T-helper 1 cell treated with Interleukin-12 subunit alpha and Interleukin-12 subunit beta and Interleukin-4 antibody, amounts not matched to agents 30 μg/mL and 1 μg/mL, for 36 hours (primary cell): ENCODE measurements around the gene RSRC2.
A peak's percentile ranks its signal among the peaks of the same experiment; 100 is the strongest.

Experiments used
- H3K27ac Mint-ChIP-seq: one replicate; pipeline ENCODE4 v1.8.0; 2021; ENCODE audit warnings: mild to moderate bottlenecking, mixed read lengths
- H3K27me3 Mint-ChIP-seq: one replicate; pipeline ENCODE4 v1.8.0; 2021; ENCODE audit warnings: low read depth, mixed read lengths
- H3K36me3 Mint-ChIP-seq: one replicate; pipeline ENCODE4 v1.8.0; 2021; ENCODE audit warnings: low read depth, mixed read lengths
- H3K4me1 Mint-ChIP-seq: one replicate; pipeline ENCODE4 v1.8.0; 2021; ENCODE audit warnings: low read depth, mixed read lengths
- H3K4me3 Mint-ChIP-seq: one replicate; pipeline ENCODE4 v1.8.0; 2021; ENCODE audit warnings: mild to moderate bottlenecking, moderate library complexity, mixed read lengths
- H3K9me3 Mint-ChIP-seq: one replicate; pipeline ENCODE4 v1.8.0; 2021; ENCODE audit warnings: mixed read lengths

RSRC2 gene

GRCh38 chr12:122458105-122459035, 68.4 kb downstream of the RSRC2 start:
- H3K36me3 Mint-ChIP-seq = no peaks in the 10 kb centered on the region
- H3K27ac Mint-ChIP-seq = peak overlapping the region; percentile 80
- peaks cover 19% of the 10 kb centered on the region for H3K4me1 Mint-ChIP-seq
- H3K27me3 Mint-ChIP-seq = no peaks in the 10 kb centered on the region
- H3K4me3 Mint-ChIP-seq = no peak overlapping the region
- no peaks in the 10 kb centered on the region for H3K9me3 Mint-ChIP-seq

- peak overlapping the region; percentile 80 for H3K27ac Mint-ChIP-seq
- no peaks in the 10 kb centered on the region for H3K27me3 Mint-ChIP-seq
- no peaks in the 10 kb centered on the region for H3K36me3 Mint-ChIP-seq
- peaks cover 26% of the 10 kb centered on the region for H3K4me1 Mint-ChIP-seq
- no peak overlapping the region for H3K4me3 Mint-ChIP-seq
- no peaks in the 10 kb centered on the region for H3K9me3 Mint-ChIP-seq
Measured at GRCh38 chr12:122457627-122458026, 69.1 kb downstream of the RSRC2 start.

- H3K4me1 Mint-ChIP-seq = peaks cover 32% of the 10 kb centered on the region
- H3K9me3 Mint-ChIP-seq = no peaks in the 10 kb centered on the region
Measured at GRCh38 chr12:122454739-122455138, 72.0 kb downstream of the RSRC2 start.

GRCh38 chr12:122454250-122454721, 72.5 kb downstream of the RSRC2 start:
- peaks cover 33% of the 10 kb centered on the region for H3K4me1 Mint-ChIP-seq
- H3K36me3 Mint-ChIP-seq = no peaks in the 10 kb centered on the region
- peak overlapping the region; percentile 99 for H3K27ac Mint-ChIP-seq
- no peaks in the 10 kb centered on the region for H3K27me3 Mint-ChIP-seq
- H3K9me3 Mint-ChIP-seq = no peaks in the 10 kb centered on the region
- H3K4me3 Mint-ChIP-seq = peak overlapping the region; percentile 71

More at GRCh38 chr12:122454739-122455138, 72.0 kb downstream of the RSRC2 start:
- no peak overlapping the region for H3K4me3 Mint-ChIP-seq
- no peaks in the 10 kb centered on the region for H3K27me3 Mint-ChIP-seq
- no peak overlapping the region for H3K27ac Mint-ChIP-seq
- no peaks in the 10 kb centered on the region for H3K36me3 Mint-ChIP-seq
